NCI-H524 treated with DMSO at 0.1 percent for 48 hours (cell line): ENCODE data around the gene ADAMTSL2.

Experiments
- DNase-seq: peaks from one replicate; lab custom pipeline; 2025; lab: John Stamatoyannopoulos, UW

Gene ADAMTSL2

DNA sequence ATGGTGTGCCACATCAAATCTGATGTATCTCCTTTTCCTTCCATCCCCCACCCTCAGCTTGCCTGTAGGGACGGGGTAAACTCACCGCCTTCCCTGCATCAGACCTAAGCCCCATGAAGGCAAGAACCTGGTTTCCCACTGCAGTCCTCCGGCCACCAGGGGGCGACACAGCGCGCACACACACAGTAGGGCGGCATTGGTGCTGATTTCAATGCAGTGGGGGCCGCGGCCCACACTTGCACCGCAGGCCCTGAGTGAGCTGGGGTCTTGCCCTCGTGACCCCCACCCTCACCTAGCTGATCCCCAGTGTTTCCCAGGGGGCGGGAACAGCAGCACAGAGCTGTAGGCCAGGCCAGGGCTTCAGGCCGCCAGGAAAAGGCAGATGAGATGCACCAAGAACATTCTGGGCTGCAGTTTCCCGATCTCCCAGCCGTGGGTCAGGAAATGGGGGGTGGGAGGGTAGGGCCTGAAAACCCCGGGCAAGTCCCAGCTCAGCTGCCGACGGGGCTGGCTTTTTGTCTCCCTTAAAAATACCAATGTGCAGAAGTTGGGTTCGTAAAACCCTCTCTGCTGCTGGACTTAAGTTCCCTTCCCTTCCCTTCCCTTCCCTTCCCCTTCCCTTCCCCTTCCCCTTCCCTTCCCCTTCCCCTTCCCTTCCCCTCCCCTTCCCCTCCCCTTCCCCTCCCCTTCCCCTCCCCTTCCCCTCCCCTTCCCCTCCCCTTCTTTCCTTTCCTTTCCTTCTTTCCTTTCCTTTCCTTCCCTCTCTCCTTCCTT lies 55.1 kb downstream of the ADAMTSL2 start:
- no peak for DNase-seq

DNA sequence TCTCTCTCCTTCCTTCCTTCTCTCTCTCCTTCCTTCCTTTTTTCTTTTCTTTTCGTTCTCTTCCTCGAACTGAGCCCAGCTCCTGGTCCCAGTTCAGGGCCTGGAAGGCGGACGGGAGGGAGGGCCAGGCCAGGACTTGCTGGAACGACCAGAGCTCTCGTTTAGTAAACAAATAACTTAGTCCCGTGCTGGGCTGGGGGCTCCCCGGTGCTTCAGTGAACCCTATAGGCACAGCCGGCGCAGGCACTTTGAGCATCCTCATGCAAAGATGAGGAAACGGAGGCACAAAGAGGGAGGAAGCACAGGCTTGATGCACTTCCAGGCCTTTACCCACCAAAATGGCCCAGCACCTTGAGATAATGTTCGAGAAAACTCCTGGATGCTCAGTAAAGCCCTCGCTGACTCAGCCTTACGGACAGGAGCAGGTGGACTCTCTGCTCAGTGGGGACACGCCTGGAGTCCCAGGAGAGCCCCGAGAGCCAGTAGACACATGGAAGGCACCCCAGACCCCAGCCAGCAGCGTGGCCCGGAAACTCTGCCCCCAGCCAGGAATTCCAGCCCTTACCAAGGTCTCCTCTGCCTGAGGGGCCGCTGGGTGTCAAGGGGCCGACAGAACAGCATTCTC lies 55.8 kb downstream of the ADAMTSL2 start:
- DNase-seq, result no peak

DNA sequence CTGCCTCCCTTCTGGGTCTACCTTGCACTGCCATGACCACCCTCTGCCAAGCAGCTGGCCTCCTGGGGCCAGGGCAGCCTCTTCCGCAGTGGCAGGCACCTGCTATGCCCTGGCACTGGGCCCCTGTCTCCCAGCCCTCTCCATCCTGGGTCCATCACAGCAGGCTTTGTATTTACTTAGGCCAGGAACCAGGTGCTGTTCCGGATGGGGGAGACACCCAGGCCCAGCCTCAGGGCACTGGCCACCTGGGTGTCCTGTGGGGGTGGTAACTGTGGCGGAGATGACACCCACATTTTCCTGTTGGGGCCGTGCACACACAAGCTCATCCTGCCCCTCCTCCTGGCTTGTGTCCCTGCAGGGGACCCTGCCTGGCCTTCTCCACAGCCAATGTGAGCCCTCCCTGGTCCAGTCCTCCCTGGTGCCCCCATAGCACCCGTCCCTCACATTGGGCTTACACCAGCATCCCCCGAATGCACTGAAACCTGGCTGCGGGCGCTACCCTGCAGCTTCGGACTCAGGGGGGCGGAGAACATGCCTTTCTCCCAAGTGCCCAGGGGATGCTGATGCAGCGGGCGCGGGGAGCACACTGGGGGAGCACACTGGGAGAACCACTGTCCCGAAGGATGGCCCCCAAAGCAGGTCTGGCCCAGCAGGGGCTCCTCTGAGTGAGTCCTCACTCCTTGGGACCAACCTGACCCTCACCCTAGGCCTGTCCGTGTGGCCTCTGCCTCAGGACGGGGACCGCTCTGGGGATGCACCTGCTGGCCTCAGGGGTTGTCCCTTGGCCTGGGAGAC lies 56.8 kb downstream of the ADAMTSL2 start:
- no peak for DNase-seq

DNA sequence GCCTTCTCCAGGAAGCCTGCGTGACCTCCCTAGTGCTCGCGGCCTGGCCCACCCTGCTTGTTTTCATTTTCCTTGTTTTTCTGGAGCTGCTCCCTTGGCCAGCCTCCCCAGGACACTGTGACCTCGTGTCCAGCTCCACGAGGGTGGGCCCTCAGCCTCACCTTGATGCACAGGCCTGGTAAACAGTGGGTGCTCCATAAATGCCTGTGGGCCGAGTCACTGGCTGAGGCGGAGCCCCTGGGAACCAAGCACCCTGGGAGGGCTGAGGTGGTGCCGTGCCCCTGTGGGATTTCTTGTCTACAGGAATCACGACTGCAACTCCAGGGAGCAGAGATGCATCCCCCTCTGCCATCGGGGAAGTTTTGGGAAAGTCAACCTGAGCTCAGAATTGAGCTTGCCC lies 57.5 kb downstream of the ADAMTSL2 start:
- no peak for DNase-seq

DNA sequence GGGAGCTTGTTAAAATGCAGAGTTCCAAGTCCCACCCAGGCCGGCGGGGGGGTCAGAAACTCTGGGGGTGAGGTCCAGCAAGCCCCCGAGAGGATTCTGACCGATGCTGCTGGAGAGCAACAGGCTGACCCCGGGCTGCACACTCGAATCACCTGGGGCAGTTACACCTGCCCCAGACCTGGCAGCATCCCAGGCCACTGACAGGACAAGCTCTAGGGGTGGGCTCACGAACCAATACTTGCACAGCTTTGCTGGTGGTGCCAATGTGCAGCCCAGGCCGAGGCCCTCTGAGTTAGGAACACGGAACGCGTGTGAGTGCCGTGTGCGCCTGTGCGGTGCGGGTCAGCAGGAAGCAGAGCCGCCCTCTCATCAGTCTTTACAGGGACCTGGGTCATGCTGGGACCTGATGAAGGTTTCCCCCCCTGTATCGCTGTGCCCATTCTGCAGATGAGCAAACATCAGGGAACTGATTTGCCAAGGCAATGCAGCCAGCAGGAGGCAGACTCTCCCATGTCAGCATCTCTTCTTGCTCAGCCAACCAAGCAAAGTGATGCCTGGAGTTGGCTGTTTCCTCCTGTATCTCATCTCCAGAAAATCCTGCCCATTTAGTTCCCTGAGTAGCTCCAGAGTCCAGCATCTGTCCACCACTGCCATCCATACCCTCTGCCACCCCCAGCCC lies 58.4 kb downstream of the ADAMTSL2 start:
- no peak for DNase-seq

DNA sequence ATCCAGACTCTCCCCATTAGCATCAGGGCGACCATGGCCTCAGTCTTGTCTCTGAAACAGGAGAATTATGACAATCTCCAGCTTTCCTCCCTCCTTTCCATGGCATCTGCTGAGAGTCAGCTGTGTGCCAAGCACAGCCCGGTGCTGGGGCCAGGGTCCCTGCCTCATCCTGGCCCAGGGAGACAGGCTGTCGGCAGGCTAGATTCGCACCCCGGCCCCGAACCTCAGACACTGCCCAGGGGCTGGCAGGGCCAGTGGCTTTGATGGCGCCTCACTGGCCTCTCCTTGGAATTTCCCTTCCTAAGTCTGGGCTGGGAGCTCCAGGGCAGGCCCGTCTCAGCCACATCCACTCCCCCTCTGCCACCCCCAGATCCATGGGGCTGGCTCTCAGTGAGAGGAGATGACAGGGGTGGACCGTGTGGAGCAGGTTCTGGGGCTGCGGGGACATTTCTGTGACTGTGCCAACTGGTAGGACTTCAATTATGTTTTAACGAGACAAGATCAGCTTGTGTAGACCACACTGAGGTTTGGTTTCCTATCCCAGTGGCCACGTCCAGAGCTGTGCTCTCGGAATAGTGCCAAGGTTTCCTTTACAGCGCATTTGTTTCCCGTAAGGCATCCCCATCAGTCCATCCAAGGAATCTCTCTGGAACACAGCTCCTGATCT lies 59.2 kb downstream of the ADAMTSL2 start:
- no peak for DNase-seq

DNA sequence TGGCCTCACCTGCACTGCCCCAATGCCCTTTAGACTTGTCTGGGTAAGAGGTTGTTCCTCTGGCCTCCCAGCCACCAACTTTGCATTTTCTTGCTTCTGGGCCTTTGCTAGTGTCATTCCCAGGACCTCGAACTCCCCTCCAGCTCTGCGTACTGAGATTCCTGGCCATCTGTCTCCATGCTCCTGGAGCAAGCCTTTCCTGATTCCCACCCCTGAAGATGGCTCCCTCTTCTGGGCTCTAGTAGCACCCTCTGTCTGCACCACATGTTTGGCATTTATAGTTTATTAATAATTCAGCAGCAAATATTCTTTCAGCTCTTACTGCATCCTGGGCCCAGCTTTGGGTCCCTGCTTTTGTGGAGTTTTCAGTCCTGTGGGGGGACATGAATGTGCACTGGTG lies 59.8 kb downstream of the ADAMTSL2 start:
- no peak for DNase-seq

DNA sequence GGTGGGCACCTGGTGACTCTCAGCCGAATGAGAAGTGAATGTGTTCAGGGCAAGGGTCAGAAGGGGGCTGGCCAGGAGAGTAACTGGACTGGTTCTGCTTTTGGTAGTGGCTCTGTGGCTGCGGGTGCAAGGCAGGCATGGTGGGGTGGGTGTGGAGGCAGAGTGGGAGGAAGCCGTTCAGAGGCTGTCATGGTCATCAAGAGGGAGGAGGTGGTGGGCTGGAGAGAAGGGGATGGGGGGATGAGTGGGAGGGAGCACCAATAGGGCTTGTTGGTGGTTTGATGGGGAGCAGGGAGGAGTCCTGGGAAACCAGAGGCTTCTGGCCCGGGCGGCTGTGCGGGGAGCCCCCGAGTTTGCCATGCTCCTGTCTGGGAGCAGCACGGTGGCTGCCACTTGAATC lies 61.4 kb downstream of the ADAMTSL2 start:
- DNase-seq, result no peak

DNA sequence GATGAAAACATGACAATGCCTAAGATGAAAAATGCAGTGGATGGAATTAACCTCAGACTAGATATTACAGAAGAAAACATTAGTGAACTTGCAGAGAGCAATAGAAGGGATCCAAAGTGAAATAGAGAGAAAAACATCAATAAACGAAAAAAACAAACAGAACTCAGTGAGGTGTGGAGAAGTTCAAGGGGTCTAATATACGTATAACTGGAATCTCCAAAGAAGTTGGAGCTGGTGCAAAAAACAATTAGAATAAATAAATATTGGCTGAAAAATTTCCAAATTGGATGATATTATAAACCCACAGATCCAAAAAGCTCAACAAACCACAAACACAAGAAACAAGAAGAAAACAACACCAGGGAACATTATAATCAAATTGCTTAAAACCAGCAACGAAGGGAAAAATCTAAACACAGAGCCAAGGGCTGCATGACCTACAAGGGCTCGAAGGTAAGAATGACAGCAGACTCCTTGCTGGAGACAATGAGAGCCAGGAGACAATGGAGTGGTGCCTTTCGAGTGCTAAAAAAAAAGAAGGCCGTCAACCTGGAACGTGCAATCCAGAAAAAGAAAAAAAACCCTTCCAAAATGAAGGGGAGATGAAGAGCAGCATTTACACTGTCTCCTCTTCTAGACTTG lies 62.9 kb downstream of the ADAMTSL2 start:
- DNase-seq, result no peak

DNA sequence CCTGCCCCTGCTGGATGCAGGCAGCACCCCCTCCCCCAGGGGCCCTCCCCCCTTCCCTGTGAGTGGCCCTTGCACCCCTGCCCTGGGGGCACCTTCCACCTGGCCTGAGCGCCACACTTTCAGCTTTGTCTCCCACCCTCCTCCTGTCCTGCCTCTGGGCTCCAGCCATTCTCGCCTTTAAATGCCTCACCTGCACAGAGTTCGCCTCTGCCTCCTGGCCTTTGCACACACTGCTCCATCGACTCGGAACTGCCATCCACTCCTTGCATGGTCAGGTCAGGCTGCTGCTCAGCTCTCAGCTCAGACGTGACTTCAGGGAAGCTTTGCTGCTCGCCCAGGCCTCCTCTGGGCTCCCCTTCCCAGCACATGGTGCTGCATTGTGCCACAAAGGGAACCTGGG lies 64.5 kb downstream of the ADAMTSL2 start:
- DNase-seq, result no peak

DNA sequence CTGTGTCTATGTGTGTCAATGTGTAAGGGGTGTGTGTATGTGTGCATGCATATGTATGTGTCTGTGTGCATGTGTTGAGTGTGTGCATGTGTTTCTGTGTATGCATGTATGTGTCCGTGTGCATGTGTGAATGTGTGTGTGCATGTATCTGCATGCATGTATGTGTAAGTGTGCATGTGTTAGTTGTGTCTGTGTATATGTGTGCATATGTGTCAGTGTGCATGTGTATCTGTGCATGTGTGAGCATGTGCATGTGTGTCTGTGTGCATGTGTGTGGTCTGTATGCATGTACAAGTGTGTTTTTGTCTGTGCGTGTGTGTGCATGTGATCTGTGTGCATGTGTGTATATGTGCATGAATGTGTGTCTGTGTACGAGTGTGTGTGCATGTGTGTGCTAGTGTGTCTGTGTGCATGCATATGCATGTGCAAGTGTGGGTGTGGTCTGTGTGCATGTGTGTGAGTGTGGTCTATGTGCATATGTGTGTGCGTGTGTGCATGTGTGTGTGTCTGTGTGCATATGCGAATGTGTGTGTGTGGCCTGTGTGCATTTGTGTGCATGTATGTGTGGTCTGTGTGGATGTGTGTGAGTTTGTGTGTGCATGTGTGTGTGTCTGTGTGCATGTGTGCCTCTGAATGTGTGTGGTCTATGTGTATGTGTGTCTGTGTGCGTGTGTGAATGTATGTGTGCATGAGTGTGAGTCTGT lies 65.1 kb downstream of the ADAMTSL2 start:
- no peak for DNase-seq

DNA sequence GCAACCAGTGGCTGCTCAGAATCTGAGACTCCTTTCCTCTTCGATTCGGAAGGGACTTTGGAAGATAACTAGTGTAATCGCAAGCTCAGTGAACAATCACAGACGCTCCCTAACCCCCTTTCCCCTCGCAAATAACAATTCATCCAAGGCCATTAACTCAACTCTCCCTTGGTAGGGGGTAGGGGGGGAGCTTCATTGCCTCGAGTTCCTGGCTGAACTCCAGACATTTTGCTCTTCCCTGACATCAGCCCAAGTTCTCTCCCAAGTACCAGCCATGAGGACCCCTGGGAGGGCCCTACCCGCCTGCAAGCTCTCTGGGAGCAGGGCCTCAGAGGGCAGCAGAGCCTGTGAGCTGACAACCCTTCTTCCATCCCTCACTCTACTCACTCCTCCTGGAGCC lies 66.2 kb downstream of the ADAMTSL2 start:
- DNase-seq, result no peak

DNA sequence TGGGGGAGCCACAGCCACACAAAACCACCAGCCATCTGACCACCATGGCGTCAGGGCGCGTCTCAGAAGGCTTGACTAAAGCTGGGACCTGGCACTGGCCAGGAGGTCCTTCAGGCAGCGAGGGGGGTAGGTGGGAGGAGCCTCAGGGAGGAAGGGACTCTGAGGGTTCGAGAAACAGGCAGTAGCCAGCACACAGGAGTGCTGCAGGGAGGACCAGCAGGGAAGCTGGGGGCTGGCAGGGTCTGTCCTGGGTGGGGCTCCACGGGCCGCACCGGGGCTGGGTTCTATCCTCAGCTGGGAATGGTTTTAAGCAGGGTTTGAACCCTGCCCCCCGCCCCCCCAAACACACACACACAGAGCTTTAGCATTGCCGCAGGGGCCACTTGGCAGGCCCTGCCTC lies 67.2 kb downstream of the ADAMTSL2 start:
- DNase-seq, result no peak

DNA sequence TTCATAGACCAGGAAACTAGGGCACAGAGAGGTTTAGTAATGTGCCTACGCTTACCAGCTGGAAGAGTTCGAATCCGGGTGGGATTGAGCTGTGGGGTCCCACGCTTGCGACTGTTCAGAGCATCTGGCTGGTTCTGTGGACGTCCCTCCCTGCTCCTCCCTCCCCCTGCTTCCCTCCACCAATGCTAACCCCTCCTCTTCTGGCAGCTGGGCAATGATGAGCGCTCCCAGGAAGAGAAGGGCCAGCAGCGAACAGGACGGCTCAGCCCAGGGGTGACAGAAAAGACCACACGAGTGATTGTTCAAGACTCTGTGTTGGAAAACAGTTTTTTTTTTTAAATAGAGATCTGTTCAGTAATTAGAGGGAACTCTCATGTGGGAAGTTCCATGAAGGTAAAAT lies 67.8 kb downstream of the ADAMTSL2 start:
- peak; percentile 27 for DNase-seq

DNA sequence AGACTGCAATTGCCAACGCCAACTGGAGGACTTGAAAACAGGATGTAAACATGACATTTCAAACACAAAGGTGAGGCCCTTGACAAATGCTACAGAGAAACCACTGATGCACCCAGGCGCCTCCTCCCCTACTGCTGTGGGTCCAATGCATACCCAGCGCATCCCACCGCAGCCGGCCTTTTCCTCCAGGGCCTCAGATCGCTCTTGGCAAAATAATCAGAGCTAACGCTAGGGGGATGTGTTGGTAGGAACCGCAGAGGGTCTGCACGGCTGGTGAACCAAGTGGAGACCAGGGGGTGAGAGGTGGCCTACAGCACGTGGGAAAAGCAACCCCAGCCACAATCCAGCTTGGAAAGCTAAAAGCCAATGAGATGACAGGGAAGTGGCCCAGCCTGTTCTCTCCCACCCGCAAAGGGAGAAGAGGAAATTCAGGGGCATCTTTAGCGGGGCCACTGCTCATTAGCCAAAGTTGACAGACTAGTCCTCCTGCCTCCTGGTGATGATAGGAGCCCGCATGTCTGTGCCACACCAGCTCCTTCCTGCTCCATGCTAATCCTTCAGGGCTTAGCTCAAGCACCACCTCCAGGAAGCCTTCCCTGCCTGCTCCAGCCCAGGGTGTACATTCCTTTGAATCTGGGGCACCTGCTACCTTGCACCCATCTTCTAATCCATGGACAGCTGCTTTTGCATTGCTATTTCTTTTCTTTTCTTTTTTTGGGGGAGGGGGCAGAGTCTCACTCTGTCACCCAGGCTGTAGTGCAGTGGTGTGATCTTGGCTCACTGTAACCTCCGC lies 68.8 kb downstream of the ADAMTSL2 start:
- no peak for DNase-seq

DNA sequence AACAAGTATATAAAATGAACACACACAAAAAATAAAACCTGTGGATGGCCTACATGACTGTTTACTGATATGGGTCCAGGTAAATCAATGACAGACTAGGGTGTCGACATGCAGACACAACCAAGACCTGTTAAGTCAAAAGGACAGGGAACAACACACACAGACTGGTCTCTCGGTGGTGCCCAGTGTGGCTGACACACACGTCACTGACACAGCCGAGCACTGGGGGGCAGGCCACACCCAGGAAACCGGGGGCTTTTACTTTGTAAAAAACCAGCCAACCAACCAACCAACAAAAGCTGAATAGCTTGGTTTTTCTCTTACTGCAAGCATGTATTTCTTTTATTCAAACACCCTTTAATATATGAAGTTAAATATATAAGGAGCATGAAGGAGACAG lies 69.7 kb downstream of the ADAMTSL2 start:
- DNase-seq, result no peak

DNA sequence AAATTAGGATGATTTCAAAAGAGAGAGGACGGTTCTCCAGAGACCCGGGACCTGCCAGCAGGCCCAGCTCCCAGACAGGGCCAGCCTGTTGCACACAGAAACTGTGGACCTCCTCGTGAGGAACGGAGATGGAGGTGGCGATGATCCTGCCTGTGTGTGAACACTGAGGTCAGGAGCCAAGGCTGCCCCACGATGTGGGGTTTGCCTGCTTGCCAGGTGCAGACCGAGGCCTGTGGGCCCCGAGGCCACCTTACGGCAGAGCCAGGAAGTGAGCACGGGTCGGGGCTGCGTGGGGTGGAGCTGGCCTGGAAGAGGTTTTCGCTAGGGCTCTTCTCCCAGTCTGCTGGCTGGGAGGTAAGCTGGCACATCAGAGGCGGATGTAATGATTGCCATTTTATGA lies 70.4 kb downstream of the ADAMTSL2 start:
- no peak for DNase-seq

DNA sequence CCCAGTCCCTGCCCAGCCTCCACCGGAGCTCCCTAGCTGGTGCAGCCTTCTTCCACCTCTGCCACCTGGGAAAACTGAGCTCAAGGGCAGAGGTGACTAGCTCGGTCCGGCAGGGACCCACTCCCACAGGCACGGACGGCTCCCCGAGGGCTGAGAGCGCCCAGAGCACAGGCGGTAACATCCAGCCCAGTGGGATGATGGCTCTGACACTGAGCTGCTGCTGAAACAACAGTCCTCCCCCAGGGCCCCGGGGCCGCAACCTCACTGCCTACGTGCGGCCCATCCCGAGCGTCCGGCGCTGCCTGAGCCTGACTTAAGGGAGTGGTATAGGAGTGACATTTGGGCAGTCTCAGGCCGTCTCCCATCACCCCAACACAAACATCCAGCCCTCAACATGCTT lies 70.9 kb downstream of the ADAMTSL2 start:
- DNase-seq, result no peak

DNA sequence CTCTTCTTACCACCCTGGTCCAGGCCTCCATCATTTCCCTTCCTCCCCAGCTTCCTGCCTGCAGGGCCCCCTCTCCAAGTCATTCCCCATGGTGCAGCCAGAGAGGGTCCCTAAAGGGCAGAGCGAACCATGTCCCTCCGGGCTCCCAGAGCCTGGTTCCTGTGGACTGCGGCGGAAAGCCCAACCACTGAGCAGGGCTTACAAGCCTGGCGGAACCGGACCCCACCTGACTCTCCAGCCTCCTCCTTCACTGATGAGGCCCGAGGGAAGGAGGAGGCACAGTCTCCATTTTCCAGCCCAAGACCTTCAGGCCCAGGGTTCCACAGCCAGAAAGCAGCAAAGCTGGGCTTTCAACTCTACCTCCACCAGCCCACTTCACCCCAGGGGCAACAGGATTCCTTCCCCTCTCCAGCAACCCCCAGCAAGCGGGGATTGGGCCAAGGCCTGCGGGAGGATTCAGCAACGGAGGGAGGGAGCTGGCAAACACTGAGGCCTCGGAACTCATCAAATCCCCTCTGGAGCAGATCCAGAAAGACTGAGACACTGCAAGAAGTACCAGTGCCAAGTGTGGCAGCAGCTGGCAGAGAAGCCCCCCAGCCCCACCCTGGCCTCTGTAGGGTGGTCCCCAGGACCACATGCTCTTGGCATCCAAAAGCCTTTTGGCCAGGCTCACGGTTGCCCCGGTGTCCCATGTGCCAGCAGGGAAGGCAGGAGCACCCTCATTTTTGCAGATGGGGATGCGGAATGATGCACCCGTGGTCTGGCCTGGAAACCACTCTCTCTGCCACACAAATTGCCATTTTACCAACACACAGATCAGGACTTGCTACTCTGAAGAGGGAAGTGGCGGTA lies 71.6 kb downstream of the ADAMTSL2 start:
- no peak for DNase-seq
